GM23338 (cell line): ENCODE measurements around the gene SARDH.

ENCODE experiments used
- EZH2phosphoT487 ChIP-seq: fragments of 200-600 bp; sonication (generic); IDR thresholded peaks from one replicate; pipeline ENCODE4 v1.8.1; 2018; ENCODE audit warnings: antibody characterized with exemption; ENCODE audit not compliant: unreplicated experiment
- TF ChIP-seq, protein P1 (sequence below), 2 experiments: fragments of 200-600 bp in 1 of 2; sonication (generic) in 1 of 2; conservative IDR thresholded peaks; 2 replicates each; pipeline versions ENCODE4 v1.5.1 to v1.6.1; 2016 to 2017; ENCODE audit warnings: antibody characterized with exemption in 2 of 2, low read depth in 2 of 2, mild to moderate bottlenecking in 2 of 2, moderate library complexity in 1 of 2
- TF ChIP-seq, protein P2 (sequence below): IDR thresholded peaks from one replicate; pipeline ENCODE4 v1.6.1; 2018; ENCODE audit warnings: antibody characterized with exemption; ENCODE audit not compliant: unreplicated experiment

DNA sequence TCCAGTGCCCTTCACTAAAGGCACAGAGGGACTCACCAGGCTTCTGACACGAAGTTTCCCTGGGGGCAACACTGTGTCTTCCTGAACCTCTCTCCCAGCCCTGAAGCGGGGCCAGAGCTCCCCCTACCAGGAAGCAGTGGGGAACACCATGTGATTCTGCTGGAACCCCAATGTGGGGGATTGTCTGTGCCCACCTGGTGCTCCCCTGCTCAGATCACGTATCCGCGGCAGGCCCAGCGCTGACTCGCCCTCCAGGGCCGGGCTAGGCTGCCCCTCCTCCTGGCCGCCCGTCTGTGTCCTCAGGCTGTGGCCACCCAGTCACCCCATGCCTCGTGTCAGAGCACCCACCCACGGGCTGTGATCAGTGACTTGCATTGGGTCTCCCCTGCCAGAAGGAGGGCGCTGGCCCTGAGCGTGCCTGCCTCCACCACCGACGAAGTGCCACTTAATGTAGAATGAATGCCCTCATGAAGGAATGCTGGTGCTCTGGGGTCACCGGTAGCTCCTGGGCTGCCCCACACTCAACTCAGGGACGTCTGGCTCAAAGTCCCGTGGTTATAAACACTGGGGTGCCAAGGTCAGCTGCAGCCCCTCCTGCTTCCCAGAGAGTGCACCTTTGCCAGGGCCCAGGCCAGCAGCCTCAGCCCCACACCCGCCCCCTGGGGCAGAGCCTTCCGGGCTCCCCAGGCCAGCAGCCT is 22.1 kb downstream of the SARDH start:
- TF ChIP-seq, protein P1, sequence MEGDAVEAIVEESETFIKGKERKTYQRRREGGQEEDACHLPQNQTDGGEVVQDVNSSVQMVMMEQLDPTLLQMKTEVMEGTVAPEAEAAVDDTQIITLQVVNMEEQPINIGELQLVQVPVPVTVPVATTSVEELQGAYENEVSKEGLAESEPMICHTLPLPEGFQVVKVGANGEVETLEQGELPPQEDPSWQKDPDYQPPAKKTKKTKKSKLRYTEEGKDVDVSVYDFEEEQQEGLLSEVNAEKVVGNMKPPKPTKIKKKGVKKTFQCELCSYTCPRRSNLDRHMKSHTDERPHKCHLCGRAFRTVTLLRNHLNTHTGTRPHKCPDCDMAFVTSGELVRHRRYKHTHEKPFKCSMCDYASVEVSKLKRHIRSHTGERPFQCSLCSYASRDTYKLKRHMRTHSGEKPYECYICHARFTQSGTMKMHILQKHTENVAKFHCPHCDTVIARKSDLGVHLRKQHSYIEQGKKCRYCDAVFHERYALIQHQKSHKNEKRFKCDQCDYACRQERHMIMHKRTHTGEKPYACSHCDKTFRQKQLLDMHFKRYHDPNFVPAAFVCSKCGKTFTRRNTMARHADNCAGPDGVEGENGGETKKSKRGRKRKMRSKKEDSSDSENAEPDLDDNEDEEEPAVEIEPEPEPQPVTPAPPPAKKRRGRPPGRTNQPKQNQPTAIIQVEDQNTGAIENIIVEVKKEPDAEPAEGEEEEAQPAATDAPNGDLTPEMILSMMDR (conservative IDR thresholded peaks at IDR 0.05; ENCODE audit: low read depth in 2 of 2) = peak; percentile 58 to 80
- TF ChIP-seq EZH2phosphoT487 = no peak
- TF ChIP-seq, protein P2, sequence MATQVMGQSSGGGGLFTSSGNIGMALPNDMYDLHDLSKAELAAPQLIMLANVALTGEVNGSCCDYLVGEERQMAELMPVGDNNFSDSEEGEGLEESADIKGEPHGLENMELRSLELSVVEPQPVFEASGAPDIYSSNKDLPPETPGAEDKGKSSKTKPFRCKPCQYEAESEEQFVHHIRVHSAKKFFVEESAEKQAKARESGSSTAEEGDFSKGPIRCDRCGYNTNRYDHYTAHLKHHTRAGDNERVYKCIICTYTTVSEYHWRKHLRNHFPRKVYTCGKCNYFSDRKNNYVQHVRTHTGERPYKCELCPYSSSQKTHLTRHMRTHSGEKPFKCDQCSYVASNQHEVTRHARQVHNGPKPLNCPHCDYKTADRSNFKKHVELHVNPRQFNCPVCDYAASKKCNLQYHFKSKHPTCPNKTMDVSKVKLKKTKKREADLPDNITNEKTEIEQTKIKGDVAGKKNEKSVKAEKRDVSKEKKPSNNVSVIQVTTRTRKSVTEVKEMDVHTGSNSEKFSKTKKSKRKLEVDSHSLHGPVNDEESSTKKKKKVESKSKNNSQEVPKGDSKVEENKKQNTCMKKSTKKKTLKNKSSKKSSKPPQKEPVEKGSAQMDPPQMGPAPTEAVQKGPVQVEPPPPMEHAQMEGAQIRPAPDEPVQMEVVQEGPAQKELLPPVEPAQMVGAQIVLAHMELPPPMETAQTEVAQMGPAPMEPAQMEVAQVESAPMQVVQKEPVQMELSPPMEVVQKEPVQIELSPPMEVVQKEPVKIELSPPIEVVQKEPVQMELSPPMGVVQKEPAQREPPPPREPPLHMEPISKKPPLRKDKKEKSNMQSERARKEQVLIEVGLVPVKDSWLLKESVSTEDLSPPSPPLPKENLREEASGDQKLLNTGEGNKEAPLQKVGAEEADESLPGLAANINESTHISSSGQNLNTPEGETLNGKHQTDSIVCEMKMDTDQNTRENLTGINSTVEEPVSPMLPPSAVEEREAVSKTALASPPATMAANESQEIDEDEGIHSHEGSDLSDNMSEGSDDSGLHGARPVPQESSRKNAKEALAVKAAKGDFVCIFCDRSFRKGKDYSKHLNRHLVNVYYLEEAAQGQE = no peak
